Right forelimb (tissue), 1 donor: ENCODE data around the gene ITGA1.

Experiments used
- DNase-seq: peaks from one replicate; pipeline ENCODE4 v3.0.0-alpha.2; 2018

Gene ITGA1

DNA sequence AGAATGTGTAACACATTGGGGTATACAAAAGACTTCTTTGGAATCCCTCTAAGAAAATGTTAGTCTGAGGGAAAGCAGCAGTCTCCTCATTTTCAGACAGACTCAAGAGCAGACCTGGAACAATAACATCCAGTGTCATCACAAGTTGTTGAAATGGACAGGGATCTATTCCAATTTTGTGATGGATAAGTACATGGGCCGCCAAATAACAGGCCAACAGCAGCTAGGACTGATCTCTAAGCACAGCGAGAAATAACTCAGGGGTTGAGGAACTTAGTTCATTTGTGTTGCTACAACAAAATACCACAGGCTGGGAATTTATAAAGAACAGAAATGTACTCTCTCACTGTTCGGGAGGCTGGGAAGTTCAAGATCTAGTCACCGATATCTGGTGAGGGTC is 193.8 kb downstream of the ITGA1 start:
- no peak for DNase-seq

DNA sequence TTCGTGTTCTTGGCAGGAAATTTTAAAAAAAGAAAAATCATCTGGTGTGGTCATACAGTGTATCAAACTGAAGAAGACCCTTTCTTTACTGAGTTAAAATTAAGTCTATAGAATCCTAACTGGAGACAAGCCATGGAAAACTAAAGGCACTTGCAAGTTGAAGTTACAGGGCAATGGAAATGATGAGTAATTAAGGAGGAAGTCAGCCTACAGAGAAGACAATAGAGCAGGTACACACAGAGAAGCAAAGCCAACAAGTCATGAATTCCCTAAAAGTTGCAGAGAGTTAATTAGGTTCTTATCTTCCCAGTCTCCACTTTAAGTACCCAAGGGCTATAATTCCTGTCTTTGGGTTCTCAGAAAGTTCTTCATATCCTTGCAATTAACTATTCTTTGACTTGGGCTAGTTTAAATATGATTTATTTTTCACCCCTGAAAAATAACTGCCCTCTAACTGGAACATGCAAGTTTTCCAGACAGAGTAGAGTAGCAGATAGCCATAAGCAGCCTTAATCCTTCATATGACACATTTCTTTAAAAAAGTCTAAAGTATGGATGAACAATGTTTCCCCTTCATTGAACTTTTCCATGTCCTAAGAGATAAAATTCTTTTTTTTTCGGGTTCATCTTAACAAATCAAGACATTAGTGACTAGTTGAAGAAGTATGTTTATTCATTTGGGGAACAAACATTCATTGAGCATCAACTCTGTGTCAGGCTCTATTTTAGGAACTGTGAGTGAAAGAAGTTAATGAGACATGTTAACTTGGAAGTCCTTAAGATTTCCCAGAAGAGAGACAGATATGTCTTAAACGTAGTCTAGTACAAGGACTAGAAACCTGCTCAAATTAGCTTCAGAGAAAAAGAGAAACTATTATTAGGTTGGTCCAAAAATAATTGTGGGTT is 196.3 kb downstream of the ITGA1 start:
- DNase-seq, result no peak

GRCh38 chr5:52985306-52985705 is 197.6 kb downstream of the ITGA1 start:
- DNase-seq, result no peak

DNA sequence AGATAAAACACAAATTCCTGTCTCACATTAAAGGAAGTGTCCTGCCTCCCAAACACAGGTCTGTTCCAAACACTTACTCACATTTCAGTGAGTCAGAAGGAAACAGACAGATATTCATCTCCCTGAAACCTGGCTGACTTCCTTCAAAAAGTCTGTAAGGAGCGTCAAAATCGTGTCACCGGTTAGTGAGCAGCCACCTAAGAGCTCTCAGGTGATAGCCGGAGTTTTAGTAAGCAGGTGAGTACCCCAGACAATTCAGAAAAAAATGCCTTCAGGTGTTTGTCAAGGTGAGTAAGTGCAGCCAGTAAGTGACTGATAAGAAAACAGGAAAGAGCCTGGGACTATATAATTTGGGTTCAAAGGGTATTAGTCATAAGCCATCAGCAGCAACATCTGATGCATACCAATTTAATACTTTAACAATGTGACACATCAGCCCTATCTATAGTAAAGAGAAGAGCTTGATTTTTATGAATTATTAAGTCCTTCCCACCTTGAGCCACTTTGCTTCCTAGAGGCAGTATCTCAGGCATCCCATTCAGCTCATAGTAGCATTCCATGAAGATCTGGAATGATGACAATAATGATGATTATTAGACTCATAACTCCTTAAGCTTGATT is 200.1 kb downstream of the ITGA1 start:
- DNase-seq, result no peak

- DNase-seq, result no peak
These were observed 200.8 kb downstream of the ITGA1 start for GRCh38 chr5:52988335-52989024.

- DNase-seq, result peak; percentile 67
These were observed 201.5 kb downstream of the ITGA1 start, which contains the start of gene ITGA2 for GRCh38 chr5:52989025-52989780. Gene ITGA2 (plus strand): TSS chr5:52989352. CDS start chr5:52989469, 117 bp downstream.

GRCh38 chr5:52989781-52990527 is 202.2 kb downstream of the ITGA1 start:
- DNase-seq, result peak; percentile 65

- no peak for DNase-seq
These were observed 202.8 kb downstream of the ITGA1 start for GRCh38 chr5:52990528-52990925.

DNA sequence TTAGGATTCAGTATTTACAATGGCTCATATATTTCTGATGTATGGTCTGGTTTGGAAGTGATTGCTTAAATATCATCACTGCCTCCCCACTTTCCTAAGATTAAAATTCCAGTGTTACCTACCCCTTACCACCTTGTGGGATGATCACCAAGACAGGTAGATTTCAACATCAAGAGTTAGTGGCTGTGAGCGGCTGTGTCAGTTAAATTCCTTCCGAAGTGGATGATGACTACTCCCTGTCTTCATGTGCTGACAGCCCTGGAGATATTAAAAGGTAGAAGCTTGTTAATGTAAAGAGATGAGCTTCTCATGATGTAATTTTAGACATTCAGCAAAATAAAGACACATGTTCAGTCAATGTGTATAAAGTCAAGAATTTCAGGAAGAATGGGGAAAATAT is 205.7 kb downstream of the ITGA1 start:
- no peak for DNase-seq

GRCh38 chr5:52994266-52994665 is 206.6 kb downstream of the ITGA1 start:
- DNase-seq, result no peak

DNA sequence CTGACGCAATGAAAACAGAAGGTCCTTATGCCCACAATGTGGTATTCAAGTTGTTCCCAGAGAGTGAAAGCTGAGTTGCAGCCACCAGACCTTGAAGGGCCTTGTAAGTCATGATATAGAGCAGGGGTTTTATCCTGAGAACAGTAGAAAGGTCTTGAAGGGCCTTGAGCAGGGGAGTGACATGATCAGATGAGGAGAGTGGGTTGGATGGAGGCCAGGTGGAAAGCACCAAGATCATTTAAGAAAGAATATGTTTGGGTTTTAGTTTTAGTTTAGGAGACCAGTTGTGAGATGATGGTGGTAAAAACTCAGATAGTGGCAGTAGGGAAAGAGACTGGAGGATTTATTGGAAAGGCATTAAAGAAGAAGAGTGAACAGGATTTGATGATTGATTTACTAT is 207.4 kb downstream of the ITGA1 start:
- DNase-seq, result no peak

DNA sequence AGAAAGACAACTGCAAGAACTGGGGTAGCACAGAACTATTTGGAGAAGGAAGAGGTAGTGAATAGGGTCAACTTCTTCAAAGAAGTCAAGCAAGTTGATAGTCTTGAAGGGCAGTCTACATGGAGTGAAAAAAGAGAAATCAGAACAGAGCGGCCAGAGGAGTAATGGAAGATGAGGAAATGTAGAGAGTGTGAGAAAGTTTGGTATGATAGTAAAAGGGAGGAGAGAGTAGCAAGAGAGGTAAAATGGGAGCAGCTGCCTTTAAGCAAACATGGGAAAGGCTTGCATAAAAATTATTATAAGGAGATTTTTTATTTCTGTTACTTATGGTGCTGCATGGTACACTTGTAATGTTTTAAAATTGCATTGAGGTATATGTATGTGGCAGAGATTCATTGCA is 208.2 kb downstream of the ITGA1 start:
- no peak for DNase-seq

- DNase-seq, result no peak
These were observed 209.3 kb downstream of the ITGA1 start for GRCh38 chr5:52996979-52997378.

GRCh38 chr5:52997424-52997823 is 209.7 kb downstream of the ITGA1 start:
- DNase-seq, result no peak

DNA sequence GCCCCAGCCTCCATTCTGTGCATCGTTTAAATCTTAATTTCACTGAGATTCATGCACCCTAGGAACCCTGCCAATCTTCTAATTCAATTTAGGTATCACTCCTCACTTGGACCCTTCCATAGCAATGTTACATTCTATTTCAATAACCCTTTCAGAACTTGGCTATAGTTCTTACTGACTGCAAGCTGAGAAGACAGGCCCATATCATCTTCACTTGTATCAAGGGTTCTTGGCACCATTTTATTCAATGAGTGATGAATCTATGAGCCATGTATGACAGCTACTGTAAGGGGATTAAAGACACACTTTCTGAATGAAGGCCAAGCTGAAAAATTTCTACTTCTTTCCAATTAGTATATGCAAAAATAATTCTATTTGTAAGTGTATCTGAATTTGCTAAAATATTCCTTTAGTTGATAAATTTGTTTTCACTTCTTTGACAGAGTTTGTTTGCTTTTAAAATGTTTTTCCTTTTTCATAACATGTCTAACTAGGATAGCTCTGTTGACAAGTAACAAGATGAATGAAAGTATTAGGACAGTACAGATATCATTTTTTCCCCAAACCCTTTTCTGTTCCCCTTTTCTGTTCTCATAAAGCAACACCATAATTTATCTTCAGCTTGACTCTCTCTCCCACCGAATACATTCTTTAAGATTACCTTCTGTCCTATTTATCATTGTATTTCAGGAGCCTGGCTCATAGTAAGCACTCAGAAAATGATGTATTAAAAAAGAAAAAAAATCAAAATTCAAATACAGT is 211.0 kb downstream of the ITGA1 start:
- DNase-seq, result no peak

GRCh38 chr5:52999344-52999949 is 211.7 kb downstream of the ITGA1 start:
- no peak for DNase-seq

- no peak for DNase-seq
These were observed 213.8 kb downstream of the ITGA1 start for GRCh38 chr5:53001541-53001940.

GRCh38 chr5:53002491-53002890 is 214.8 kb downstream of the ITGA1 start:
- no peak for DNase-seq

DNA sequence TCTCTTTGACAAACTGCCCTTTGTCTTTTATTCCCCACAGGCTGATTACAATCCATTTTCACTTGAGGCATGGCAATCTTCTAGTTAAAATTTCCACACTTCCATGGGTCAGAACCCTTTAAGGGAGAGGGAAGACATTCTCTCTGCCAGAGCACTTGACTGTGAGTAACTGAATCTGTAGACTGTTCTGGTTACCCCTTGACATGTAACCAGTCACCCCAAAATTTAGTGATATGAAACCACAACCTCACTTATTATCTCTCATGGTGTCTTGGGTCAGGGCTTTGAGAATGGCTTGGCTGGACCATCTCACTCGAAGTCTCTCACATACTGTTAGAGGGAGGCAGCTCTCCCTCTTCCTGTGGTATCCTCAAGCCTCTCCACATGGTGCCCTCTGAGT is 215.4 kb downstream of the ITGA1 start:
- no peak for DNase-seq

GRCh38 chr5:53006911-53007890 is 219.5 kb downstream of the ITGA1 start:
- DNase-seq, result no peak
